Activated CD4-positive, alpha-beta T cell treated with anti-CD3 and anti-CD28 coated beads for 24 hours (primary cell): ENCODE measurements around the gene GALNTL6.
"Not testable (repeated sequence)": the region's sequence is repeated elsewhere in the genome, so short reads cannot be mapped to it uniquely, and the experiment has no call there.

Source experiments
- DNase-seq, 2 donors: peaks; one replicate each; pipeline ENCODE4 v3.0.0-alpha.2; 2020; ENCODE audit warnings: low read depth in 2 of 2

The GALNTL6 gene

GRCh38 chr4:172379834-172380233, 566.6 kb downstream of the GALNTL6 start:
- no peak for DNase-seq

GRCh38 chr4:172390331-172390730, 577.1 kb downstream of the GALNTL6 start:
- no peak for DNase-seq

GRCh38 chr4:172392741-172393140, 579.5 kb downstream of the GALNTL6 start:
- DNase-seq: no peak

DNA sequence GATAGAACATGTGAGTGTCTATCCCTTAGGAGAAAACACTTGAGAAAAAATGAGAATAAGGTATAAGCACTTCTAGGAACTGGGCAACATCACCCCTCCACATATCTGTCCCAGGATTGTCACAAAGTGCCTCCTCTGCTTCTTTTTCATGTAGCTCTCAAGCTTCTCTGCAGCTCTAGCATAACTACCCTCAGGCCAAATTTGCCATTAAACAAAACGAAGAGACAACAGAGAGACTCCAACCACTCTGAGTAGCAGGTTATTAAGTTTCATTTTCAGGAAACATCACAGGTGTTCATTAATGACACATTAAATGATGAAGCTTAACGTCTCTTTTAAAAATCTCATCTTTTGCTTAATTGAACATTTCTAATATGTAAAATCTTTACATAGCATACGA, 580.0 kb downstream of the GALNTL6 start:
- DNase-seq: no peak

GRCh38 chr4:172404676-172405075, 591.5 kb downstream of the GALNTL6 start:
- no peak for DNase-seq

DNA sequence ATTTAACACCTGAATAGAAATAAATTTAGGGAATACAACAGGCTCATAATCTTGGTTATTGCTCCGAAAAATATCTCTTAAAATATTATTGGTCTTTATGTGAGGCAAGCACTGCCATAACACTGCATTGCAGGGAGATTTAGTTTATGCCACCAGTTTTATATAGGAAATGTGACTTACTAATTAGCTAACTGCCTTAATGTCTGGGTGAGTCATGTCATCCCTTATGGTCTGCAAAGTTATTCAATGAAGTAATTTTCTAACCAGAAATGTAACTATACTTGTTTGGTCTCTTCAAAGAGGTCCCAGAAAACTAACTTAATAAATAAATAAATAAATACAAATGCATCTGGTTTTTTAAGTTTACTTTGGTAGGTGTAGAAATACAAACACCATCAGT, 597.2 kb downstream of the GALNTL6 start:
- DNase-seq: no peak

DNA sequence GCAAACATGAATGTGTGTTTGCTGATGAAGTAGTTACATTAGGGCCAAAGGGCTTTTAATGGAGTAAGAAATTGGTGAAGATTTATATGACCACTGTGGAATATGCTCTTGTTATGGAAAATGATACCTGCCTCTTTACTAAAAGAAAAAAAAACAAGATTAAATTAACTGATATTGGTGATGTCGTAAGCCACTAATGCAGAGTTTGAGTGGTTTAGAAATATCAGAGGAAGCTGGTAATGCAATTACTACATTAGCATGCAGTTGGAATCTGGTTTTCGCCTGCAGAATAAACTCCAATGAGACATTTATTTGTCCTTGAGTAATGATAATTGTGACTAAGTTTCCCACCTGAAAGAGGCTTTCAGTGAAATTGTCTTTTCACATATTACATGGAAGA, 597.9 kb downstream of the GALNTL6 start:
- no peak for DNase-seq

- no peak for DNase-seq
Observed at GRCh38 chr4:172412851-172413580, 599.8 kb downstream of the GALNTL6 start.

GRCh38 chr4:172428979-172429378, 615.8 kb downstream of the GALNTL6 start:
- DNase-seq: not testable (repeated sequence)

DNA sequence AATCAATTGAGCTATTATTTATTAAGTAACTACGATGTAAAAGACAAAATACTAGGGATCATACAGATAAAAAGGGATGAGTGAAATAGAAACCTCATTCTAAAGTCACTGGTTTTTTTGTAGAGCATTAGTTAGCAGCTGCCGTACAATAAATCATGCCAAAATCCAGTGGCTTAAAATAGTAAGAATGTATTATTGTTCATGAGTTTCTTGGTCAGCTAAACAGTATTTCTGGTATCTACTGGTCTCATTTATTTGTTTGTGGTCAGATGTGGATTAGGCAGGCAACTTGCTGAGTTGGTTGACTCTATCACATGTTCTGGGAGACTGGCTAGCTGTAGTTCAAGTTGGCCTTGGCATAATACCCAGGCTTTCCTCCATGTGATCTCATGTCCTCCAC, 667.3 kb downstream of the GALNTL6 start:
- no peak for DNase-seq

- DNase-seq: no peak
Observed at GRCh38 chr4:172481802-172482508, 668.8 kb downstream of the GALNTL6 start.

- no peak for DNase-seq
Observed at GRCh38 chr4:172485007-172485406, 671.8 kb downstream of the GALNTL6 start.

GRCh38 chr4:172486531-172486930, 673.3 kb downstream of the GALNTL6 start:
- no peak for DNase-seq

- DNase-seq: no peak
Observed at GRCh38 chr4:172489861-172490260, 676.7 kb downstream of the GALNTL6 start.

GRCh38 chr4:172495769-172496168, 682.6 kb downstream of the GALNTL6 start:
- DNase-seq: no peak

- no peak for DNase-seq
Observed at GRCh38 chr4:172497321-172497720, 684.1 kb downstream of the GALNTL6 start.

- no peak for DNase-seq
Observed at GRCh38 chr4:172514011-172514410, 700.8 kb downstream of the GALNTL6 start.

DNA sequence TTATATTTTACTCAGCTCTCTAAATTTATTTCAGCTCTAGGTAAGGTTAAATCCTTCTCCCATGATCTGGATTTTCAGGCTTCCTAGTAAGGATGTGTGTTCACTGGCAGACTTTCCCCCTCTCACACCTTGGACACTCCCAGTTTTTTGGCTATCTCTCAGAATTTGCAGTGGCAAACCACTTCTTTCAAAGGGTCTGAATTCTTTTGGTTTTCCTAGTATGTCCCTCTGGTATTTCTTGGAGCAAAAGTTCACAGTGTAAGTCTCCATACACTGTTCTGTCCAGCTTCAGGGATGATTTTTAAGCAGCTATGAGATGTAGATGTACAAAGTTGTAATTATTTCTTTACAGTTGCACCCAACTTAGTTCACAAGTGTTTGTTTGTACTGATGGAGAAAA, 701.6 kb downstream of the GALNTL6 start:
- DNase-seq: no peak

DNA sequence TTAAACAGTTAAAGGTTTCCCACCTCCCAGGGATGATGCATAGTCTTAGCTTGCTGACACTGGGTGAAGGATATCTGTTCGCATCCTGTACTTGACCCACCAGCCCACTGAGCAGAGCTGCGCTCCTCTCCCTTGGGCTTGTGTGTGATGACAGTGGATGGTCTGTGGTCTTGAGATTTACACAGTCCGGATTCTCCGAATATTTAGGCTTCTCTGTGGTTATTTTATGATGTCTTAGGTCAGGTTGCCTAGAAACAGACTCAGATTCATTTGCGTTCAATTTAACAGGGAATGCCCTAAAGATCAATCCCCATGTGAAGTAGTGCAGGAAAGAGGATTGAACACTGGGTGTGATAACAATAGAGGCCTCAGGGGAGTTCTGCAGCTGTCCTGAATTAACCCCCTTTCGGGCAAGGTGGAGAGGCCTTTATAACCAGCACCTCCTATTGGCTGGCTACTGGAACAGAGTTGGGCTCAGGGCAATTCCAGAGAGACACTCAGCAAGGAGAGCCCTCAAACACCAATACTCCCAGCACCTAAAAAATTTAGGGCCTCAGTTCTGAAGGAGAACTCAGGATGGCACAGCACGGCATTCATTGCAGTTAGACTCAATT, 702.2 kb downstream of the GALNTL6 start:
- no peak for DNase-seq

- DNase-seq: no peak
Observed at GRCh38 chr4:172517391-172517790, 704.2 kb downstream of the GALNTL6 start.

DNA sequence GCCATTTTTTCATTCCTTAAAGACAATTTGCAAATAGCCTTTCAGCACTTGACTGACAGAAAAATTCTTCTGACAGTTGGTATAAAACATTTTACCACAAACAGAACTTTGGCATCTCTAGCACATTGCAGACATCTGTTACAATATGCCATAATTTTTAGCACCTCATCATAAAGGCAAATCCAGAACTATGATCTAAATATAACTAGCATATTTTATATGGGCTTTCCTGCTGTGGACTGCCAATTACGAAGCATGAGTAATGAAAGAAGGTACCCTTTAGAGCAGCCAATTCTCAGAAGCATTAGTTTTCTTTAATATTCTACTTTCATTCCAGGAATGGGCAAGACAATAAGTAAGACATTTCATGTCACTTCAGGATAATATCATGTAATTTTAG, 708.0 kb downstream of the GALNTL6 start:
- DNase-seq: no peak

DNA sequence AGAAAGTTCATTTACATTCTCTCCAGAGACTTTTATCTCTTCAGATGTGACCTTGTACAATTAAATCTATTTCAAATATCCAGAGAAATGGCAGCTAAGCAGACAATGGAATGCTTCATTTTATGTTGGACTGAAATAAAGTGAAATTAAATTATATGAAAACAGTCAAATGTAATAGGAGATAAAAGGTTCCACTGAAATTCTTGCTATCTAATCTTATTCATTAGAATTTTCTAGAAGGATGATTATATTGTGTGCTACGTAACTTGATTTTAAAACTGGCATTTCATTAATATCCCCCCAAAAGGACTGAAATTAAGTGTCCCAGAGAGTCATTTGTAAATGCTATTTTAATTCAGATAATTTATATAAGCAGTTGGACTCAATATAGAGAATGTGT, 708.5 kb downstream of the GALNTL6 start:
- no peak for DNase-seq

DNA sequence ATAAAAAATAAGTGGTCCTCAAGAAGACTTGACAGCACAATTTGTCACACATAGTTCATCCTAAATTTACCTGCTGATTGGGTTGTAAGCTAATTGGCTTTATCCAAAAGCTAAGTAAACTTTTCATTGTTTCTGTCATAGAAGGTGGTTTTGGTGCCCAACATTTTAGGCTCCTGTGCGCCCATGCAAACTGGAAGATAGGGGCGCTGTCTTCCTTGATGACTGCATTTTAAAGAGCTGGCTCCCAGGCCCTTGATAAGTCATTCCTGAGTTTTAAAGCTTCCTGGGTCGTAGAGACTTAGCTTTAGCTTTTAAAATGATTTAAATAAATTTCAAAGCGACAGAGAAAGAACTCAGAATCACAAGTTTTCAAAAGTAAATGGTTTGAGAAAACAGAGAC, 730.0 kb downstream of the GALNTL6 start:
- DNase-seq: no peak
